GM12892 (cell line): Measurements from ENCODE around the gene SLC7A4.

Source experiments
- POLR2A ChIP-seq: IDR thresholded peaks from 2 replicates; pipeline ENCODE4 v1.6.1; 2011; ENCODE audit warnings: low read depth, low read length, control low read depth
- POLR2AphosphoS5 ChIP-seq: IDR thresholded peaks from 2 replicates; pipeline ENCODE4 v1.6.1; 2011; ENCODE audit warnings: low read depth, low read length, control low read depth

- TF ChIP-seq POLR2AphosphoS5 (no peak), POLR2A (no peak)
Observed at GRCh38 chr22:20986365-20986764, 46.0 kb downstream of the SLC7A4 start.
